H1 (cell line): Measurements from ENCODE around the gene CSGALNACT2.

Source experiments
- CREB1 ChIP-seq: IDR thresholded peaks from 2 replicates; pipeline ENCODE4 v1.6.1; 2012; ENCODE audit warnings: inconsistent platforms
- JUN ChIP-seq: IDR thresholded peaks from 2 replicates; pipeline ENCODE4 v1.6.1; 2011; ENCODE audit warnings: low read depth, mild to moderate bottlenecking, improper control_type of control experiment, low read length
- POLR2A ChIP-seq, 2 experiments: IDR thresholded peaks; 1 replicate in 1 of 2; 2 replicates in 1 of 2; pipeline ENCODE4 v1.6.1; 2011; ENCODE audit warnings: low read depth in 2 of 2, low read length in 2 of 2, mild to moderate bottlenecking in 2 of 2; ENCODE audit errors: control extremely low read depth in 1 of 2
- RBBP5 ChIP-seq: IDR thresholded peaks from 2 replicates; pipeline ENCODE4 v1.7.1; 2012; ENCODE audit warnings: low read depth, mild to moderate bottlenecking, inconsistent platforms, low read length, moderate library complexity, borderline replicate concordance
- SAP30 ChIP-seq: fragments of 300-600 bp; sonication (generic); IDR thresholded peaks from 2 replicates; pipeline ENCODE4 v1.7.1; 2012; ENCODE audit warnings: low read length, moderate library complexity, mild to moderate bottlenecking, inconsistent platforms; ENCODE audit not compliant: insufficient read depth, insufficient replicate concordance
- SIN3A ChIP-seq, 2 experiments: IDR thresholded peaks in 1 of 2; conservative IDR thresholded peaks in 1 of 2; 2 replicates each; pipeline ENCODE4 v1.6.1; 2011 to 2012; ENCODE audit warnings: low read length in 2 of 2, improper control_type of control experiment in 1 of 2, low read depth in 1 of 2, mild to moderate bottlenecking in 1 of 2
- SRF ChIP-seq: IDR thresholded peaks from 2 replicates; pipeline ENCODE4 v1.6.1; 2011; ENCODE audit warnings: mild to moderate bottlenecking, low read depth, low read length, moderate library complexity
- TCF12 ChIP-seq: IDR thresholded peaks from 2 replicates; pipeline ENCODE4 v1.6.1; 2011; ENCODE audit warnings: low read depth, mild to moderate bottlenecking, low read length
- TF ChIP-seq, protein P1 (sequence below), 3 experiments: IDR thresholded peaks; 1 replicate in 2 of 3; 2 replicates in 1 of 3; pipeline versions ENCODE4 v1.5.1 to v1.6.1; 2011; ENCODE audit warnings: low read length in 3 of 3, mild to moderate bottlenecking in 3 of 3, inconsistent platforms in 2 of 3, low read depth in 1 of 3, moderate library complexity in 1 of 3; ENCODE audit not compliant: insufficient read depth in 1 of 3; ENCODE audit errors: control extremely low read depth in 1 of 3

DNA sequence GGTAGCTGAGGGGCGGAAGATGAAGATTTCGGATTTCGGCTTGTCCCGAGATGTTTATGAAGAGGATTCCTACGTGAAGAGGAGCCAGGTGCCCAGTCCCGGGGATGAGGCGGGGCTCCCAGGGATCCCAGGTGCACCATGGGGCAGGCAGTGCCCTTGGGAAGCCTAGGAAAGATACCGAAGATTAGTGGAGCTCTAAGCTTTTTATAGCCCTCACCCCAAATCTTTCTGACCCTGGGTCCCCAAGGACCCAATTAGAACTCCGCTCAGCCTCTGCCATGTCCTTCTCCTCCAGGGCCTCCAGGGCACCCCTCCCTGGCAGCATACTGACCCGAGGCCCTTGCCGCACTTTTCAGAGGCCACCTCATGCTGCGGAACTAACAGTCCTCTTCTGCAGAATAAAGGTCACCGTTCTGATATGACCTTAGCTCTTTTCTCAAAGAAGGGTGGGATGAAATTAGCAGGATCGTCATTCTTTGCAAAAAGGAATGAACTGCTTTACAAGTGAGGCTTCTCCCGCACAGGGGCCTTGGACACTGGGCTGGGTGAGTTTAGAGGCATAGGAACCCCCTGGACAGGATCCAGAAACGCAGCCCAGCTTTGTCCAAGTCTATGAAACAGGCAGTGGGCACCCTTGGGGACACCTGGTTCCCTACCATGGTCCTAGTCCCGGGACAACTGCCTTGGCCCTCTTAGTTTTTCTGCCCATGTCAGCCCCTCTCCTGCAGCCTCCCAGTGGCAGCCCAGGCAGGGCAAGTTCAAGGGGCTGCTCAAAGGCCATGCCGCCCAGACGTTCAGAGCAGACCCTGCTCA lies 17.9 kb upstream of the CSGALNACT2 start:
- no peak for TF ChIP-seq POLR2A (IDR thresholded peaks at IDR 0.05; ENCODE audit: control extremely low read depth in 1 of 2, low read depth in 2 of 2, low read length in 2 of 2)
- TF ChIP-seq SAP30: no peak
- TF ChIP-seq, protein P1, sequence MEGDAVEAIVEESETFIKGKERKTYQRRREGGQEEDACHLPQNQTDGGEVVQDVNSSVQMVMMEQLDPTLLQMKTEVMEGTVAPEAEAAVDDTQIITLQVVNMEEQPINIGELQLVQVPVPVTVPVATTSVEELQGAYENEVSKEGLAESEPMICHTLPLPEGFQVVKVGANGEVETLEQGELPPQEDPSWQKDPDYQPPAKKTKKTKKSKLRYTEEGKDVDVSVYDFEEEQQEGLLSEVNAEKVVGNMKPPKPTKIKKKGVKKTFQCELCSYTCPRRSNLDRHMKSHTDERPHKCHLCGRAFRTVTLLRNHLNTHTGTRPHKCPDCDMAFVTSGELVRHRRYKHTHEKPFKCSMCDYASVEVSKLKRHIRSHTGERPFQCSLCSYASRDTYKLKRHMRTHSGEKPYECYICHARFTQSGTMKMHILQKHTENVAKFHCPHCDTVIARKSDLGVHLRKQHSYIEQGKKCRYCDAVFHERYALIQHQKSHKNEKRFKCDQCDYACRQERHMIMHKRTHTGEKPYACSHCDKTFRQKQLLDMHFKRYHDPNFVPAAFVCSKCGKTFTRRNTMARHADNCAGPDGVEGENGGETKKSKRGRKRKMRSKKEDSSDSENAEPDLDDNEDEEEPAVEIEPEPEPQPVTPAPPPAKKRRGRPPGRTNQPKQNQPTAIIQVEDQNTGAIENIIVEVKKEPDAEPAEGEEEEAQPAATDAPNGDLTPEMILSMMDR (IDR thresholded peaks at IDR 0.05; ENCODE audit: control extremely low read depth in 1 of 3, insufficient read depth in 1 of 3, low read depth in 1 of 3, low read length in 3 of 3): no peak
- no peak for TF ChIP-seq RBBP5
- no peak for TF ChIP-seq SIN3A (conservative IDR thresholded peaks at IDR 0.05 in 1 of 2, IDR thresholded peaks at IDR 0.05 in 1 of 2; ENCODE audit: low read depth in 1 of 2, low read length in 2 of 2)
- TF ChIP-seq JUN: no peak
- no peak for TF ChIP-seq SRF
- TF ChIP-seq TCF12: no peak
- TF ChIP-seq CREB1: no peak
